Stimulated activated naive B cell treated with anti-CD40 and anti-IgM and Interleukin-4, amounts not matched to agents 10 μg/mL and 1 μg/mL and 100 μg/mL, for 72 hours (primary cell): ENCODE measurements around the gene ENAM.

ENCODE experiments used
- ATAC-seq, 2 donors: fragments of 150-1000 bp; cut with Tn5 transposase; replicated peaks; 2 replicates each; pipeline ENCODE4 v1.10.0; 2021; ENCODE audit warnings: moderate library complexity in 1 of 2
- DNase-seq: peaks from one replicate; pipeline ENCODE4 v3.0.0; 2021
- H3K27ac Mint-ChIP-seq: one replicate; pipeline ENCODE4 v1.8.0; 2022; ENCODE audit warnings: mild to moderate bottlenecking, mixed read lengths
- H3K27me3 Mint-ChIP-seq, 2 donors: one replicate each; pipeline ENCODE4 v1.8.0; 2022; ENCODE audit warnings: mixed read lengths in 2 of 2
- H3K36me3 Mint-ChIP-seq, 2 donors: one replicate each; pipeline ENCODE4 v1.8.0; 2022; ENCODE audit warnings: mixed read lengths in 2 of 2, mild to moderate bottlenecking in 1 of 2
- H3K4me1 Mint-ChIP-seq, 2 donors: one replicate each; pipeline ENCODE4 v1.8.0; 2022; ENCODE audit warnings: mixed read lengths in 2 of 2, mild to moderate bottlenecking in 1 of 2
- H3K4me3 Mint-ChIP-seq, 2 donors: one replicate each; pipeline ENCODE4 v1.8.0; 2022; ENCODE audit warnings: mild to moderate bottlenecking in 2 of 2, mixed read lengths in 2 of 2, moderate library complexity in 1 of 2
- H3K9me3 Mint-ChIP-seq, 2 donors: one replicate each; pipeline ENCODE4 v1.8.0; 2022; ENCODE audit warnings: mixed read lengths in 2 of 2, mild to moderate bottlenecking in 1 of 2

ENAM gene, protein sequence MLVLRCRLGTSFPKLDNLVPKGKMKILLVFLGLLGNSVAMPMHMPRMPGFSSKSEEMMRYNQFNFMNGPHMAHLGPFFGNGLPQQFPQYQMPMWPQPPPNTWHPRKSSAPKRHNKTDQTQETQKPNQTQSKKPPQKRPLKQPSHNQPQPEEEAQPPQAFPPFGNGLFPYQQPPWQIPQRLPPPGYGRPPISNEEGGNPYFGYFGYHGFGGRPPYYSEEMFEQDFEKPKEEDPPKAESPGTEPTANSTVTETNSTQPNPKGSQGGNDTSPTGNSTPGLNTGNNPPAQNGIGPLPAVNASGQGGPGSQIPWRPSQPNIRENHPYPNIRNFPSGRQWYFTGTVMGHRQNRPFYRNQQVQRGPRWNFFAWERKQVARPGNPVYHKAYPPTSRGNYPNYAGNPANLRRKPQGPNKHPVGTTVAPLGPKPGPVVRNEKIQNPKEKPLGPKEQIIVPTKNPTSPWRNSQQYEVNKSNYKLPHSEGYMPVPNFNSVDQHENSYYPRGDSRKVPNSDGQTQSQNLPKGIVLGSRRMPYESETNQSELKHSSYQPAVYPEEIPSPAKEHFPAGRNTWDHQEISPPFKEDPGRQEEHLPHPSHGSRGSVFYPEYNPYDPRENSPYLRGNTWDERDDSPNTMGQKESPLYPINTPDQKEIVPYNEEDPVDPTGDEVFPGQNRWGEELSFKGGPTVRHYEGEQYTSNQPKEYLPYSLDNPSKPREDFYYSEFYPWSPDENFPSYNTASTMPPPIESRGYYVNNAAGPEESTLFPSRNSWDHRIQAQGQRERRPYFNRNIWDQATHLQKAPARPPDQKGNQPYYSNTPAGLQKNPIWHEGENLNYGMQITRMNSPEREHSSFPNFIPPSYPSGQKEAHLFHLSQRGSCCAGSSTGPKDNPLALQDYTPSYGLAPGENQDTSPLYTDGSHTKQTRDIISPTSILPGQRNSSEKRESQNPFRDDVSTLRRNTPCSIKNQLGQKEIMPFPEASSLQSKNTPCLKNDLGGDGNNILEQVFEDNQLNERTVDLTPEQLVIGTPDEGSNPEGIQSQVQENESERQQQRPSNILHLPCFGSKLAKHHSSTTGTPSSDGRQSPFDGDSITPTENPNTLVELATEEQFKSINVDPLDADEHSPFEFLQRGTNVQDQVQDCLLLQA

DNA sequence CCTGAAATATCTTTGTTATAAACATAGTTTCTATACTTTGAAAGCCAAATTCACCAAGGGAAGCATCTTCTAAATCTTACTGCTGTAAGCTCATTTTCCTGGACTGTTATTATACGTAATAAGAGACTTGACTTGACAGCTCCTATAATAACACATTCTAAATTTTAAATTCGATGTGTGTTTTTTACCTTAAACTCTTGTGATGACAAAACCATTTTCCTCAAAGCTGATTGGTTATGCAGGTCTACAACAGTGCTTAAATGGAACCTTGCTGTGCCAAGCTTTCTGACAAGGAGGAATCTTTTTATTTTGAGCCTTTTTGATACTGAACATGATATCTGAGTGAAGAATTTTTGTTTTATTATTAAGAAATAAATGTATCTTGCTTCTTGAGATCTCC is at the start of gene ENAM:
Gene ENAM, plus strand, starts transcription at position 301 of the 400 bp plus-strand sequence. CDS start 757 bp downstream, outside the sequence.
- Mint-ChIP-seq H3K27me3 (no peaks in the 10 kb centered on the region), H3K27ac (no peak within 1 kb of the TSS), H3K36me3 (no peaks in the 10 kb centered on the region), H3K4me3 (no peak within 1 kb of the TSS), H3K9me3 (peaks cover 0 to under 1% of the 10 kb centered on the region in 2 donors), H3K4me1 (peaks cover 0 to 2% of the 10 kb centered on the region in 2 donors)
- ATAC-seq (no peak), DNase-seq (no peak)

DNA sequence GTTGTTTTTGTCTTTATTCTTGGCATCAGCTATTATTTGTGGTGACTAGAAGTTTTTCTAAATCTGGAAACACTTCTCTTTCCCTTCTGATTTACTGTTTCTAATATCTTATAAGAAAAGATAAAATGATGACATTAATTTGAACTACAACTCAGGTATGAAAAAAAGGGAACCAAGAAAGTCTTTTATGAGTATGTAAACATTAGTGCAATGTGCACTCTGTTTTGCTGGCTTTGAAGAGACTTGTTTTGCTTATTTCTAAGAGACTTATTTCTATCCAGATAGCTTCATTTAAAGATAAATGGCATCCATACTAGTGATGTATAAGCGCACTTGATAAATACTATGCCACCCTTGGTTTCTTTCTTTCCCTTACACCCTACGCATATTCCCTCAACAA is 46.6 kb upstream of the ENAM start:
- Mint-ChIP-seq H3K9me3 (peaks cover 1 to 5% of the 10 kb centered on the region in 2 donors), H3K27ac (no peak overlapping the region), H3K36me3 (peaks cover 0 to 2% of the 10 kb centered on the region in 2 donors), H3K4me3 (no peak overlapping the region), H3K27me3 (peaks cover 4 to 6% of the 10 kb centered on the region in 2 donors), H3K4me1 (no peaks in the 10 kb centered on the region)
- DNase-seq (no peak), ATAC-seq (no peak)

DNA sequence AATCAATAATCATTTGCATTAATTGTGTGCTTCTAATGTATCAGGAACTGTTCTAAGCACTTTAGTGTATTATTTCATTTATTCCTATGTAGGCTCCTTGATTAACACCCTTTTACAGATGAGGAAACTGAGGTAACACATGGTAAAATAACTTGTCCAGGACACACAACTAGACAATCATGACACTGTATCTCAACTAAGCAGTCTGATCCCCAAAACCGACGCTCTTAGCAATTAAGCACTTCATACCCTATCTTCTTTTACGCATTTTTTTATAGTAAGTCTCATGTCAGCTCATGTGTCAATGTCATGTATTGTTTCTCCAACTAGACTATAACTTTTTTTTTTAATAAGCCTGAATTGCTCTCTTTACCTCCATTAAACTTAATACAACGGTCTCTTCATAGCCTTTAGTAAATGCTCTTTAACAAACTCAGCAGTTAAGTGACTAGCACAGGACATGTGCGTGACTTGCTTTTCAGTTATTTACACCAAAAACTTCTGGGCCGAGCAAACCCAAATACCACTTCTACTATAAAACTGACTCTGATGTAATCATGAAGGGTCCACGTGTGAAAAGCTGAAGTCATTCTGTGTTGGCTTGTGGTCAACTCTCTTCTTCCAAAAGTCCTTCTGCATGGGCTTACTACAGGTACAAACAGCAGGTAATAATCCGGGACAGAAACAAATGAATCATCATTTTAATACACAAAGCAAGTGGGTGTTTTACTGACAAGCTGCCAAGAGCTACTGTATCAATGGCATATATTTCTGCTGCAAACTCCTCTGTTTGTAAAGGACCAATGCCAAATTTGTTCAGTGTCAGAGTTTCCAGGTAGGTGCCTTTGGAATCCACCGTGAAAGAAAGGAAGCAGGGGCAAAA is 44.4 kb upstream of the ENAM start:
- H3K4me1 Mint-ChIP-seq, result no peaks in the 10 kb centered on the region

DNA sequence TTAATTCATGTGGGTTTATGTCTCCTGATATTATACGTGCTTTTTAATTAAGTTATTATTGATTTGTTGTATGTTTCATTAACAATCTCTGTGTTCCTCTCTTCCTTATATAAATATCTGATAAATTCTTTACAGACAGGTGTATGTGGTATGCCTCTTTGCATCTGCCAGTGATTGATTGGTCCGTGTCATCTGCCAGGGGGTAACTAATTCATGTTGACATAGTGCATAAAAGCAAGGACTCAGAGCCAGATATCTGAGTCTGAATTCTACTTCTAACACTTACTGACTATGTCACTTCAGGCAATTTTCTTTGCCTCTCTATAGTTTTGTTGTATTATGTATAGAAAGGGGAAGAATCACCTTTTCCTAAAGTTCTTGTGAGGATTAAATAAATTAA is 41.7 kb upstream of the ENAM start:
- Mint-ChIP-seq H3K9me3 (no peaks in the 10 kb centered on the region), H3K4me1 (peaks cover 9 to 15% of the 10 kb centered on the region in 2 donors), H3K27me3 (peaks cover 0 to 6% of the 10 kb centered on the region in 2 donors), H3K36me3 (no peaks in the 10 kb centered on the region), H3K27ac (no peak overlapping the region), H3K4me3 (no peak overlapping the region)
- DNase-seq (no peak), ATAC-seq (no peak)

More for the DNA sequence above, 44.4 kb upstream of the ENAM start:
- Mint-ChIP-seq H3K36me3 (no peaks in the 10 kb centered on the region), H3K4me3 (no peak overlapping the region), H3K27ac (no peak overlapping the region), H3K9me3 (no peaks in the 10 kb centered on the region), H3K27me3 (peaks cover 0 to 6% of the 10 kb centered on the region in 2 donors)
- ATAC-seq (no peak), DNase-seq (no peak)

DNA sequence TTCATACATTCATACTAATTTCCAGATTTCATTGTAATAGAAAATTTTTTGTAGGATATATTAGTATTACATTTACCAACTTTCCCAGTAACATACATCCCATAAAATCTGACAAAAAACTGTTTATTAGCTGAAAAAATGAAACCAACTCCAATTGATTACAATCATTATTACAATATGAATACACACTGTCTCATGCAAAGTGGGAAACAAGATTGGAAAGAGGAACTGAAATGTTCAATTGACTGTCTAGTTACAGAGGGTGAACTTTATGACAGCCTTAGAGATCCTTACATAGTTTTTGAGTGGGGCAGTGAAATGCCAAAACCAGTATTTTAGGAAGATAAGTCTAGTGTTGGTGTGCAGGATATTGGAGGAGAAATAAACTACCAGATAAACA is 38.8 kb upstream of the ENAM start:
- H3K27ac Mint-ChIP-seq, result no peak overlapping the region
- DNase-seq, result no peak
- peaks cover 0 to 4% of the 10 kb centered on the region in 2 donors for H3K27me3 Mint-ChIP-seq
- no peaks in the 10 kb centered on the region for H3K36me3 Mint-ChIP-seq
- ATAC-seq, result peak; percentile 100
- no peak overlapping the region for H3K4me3 Mint-ChIP-seq
- H3K4me1 Mint-ChIP-seq, result peaks cover 9 to 15% of the 10 kb centered on the region in 2 donors
- no peaks in the 10 kb centered on the region for H3K9me3 Mint-ChIP-seq

DNA sequence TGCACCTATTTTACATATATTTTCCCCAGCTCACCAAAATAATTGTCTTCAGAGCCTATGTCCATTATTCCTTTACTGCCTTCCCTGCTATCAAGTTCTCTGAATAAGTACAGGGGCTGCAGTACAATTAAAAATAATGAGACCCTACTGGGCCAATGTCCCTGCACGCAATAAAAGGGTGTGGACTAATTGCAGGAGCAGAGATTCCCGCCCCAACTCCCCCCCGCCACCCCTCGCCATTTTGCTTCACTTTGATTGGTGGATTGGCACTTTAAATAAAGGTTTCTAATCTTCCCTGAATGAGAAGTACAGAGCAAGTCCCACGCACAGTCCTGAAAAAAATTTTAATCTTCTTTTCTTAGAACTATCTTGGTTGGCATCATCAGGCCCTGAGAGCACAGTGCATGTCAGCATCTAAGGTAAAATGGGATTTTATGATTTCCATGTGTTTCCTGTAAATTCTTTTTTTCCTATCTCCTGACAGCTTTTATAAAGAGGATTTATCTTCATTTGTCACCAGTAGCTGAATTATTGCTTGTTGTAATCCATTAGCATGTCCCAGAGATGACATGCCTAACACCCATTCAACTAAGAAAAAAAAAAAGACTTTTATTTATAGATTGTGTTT is 36.5 kb upstream of the ENAM start, which contains the start of gene AMBN:
Gene AMBN, plus strand, starts transcription at position 302 of the 628 bp plus-strand sequence. Its CDS starts 103 bp downstream, at position 405.
- DNase-seq, result no peak
- Mint-ChIP-seq H3K4me3 (no peak within 1 kb of the TSS), H3K27ac (no peak within 1 kb of the TSS), H3K36me3 (no peaks in the 10 kb centered on the region), H3K4me1 (peaks cover 9 to 15% of the 10 kb centered on the region in 2 donors), H3K27me3 (peaks cover 0 to 8% of the 10 kb centered on the region in 2 donors), H3K9me3 (no peaks in the 10 kb centered on the region)
- no peak for ATAC-seq

DNA sequence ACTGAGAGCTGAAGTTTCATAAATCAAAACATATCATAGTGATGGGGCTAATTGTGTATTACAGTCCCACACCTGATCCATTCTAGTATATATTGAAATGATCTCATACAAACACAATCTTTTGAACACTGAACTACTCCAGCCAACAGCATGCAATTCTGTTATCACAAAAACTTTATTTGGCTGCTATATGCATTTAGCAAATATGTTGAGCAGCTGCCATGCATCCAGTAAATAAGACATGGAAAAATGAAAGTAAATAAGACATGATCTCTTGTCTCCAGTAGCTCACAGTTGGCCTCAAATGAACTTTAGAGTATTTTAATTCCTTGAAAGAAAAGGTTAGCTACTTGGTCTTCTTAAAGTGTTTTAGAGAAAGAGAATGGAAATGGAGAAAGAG is 34.3 kb upstream of the ENAM start:
- no peaks in the 10 kb centered on the region for H3K36me3 Mint-ChIP-seq
- DNase-seq (no peak), ATAC-seq (no peak)
- no peak overlapping the region for H3K27ac Mint-ChIP-seq
- no peaks in the 10 kb centered on the region for H3K9me3 Mint-ChIP-seq
- H3K27me3 Mint-ChIP-seq, result peaks cover 0 to 8% of the 10 kb centered on the region in 2 donors
- H3K4me3 Mint-ChIP-seq, result no peak overlapping the region
- peaks cover 9 to 15% of the 10 kb centered on the region in 2 donors for H3K4me1 Mint-ChIP-seq

DNA sequence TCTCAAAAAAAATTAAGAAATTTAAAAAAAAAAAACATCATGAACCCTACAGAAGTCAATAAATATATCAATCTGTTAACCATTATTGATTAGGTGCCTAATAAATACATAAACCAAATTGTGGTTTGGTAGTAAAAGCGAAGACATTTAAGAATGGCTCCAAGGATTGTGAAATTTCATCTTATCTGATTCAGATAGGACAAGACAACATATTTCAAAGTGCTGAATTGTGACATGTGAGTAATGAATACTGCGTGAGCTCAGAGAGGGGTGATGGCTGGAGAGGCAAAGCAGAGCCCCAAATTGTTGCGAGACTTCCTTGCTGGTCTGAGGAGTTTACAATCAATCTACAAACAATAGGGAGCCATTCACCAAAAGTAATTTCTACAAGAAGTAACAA is 28.2 kb upstream of the ENAM start:
- ATAC-seq (no peak), DNase-seq (no peak)
- H3K27ac Mint-ChIP-seq, result no peak overlapping the region
- no peaks in the 10 kb centered on the region for H3K27me3 Mint-ChIP-seq
- no peaks in the 10 kb centered on the region for H3K36me3 Mint-ChIP-seq
- no peaks in the 10 kb centered on the region for H3K9me3 Mint-ChIP-seq
- peaks cover 2 to 5% of the 10 kb centered on the region in 2 donors for H3K4me1 Mint-ChIP-seq
- H3K4me3 Mint-ChIP-seq, result no peak overlapping the region

DNA sequence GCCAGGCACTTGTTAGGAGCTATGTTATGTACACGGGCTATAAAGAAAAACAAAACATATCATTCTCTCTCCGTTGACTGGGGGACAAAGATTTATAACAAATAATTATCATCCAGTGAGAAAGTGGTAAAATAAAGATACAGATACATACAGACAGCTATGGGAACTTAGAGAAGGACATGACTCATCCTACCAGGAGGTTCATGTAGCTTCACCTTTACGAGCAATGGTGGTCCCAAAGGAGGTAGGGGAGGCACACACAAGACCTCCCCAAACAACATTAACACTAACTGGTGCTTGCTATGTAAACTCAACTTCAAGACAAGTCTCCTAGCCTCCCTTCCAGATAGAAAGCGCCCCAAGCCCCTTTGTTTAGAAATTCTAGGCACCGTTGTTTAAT is 27.6 kb upstream of the ENAM start:
- Mint-ChIP-seq H3K9me3 (no peaks in the 10 kb centered on the region), H3K36me3 (no peaks in the 10 kb centered on the region), H3K27me3 (no peaks in the 10 kb centered on the region), H3K4me1 (peaks cover 2 to 5% of the 10 kb centered on the region in 2 donors), H3K4me3 (no peak overlapping the region), H3K27ac (no peak overlapping the region)
- ATAC-seq, result no peak
- DNase-seq, result no peak

DNA sequence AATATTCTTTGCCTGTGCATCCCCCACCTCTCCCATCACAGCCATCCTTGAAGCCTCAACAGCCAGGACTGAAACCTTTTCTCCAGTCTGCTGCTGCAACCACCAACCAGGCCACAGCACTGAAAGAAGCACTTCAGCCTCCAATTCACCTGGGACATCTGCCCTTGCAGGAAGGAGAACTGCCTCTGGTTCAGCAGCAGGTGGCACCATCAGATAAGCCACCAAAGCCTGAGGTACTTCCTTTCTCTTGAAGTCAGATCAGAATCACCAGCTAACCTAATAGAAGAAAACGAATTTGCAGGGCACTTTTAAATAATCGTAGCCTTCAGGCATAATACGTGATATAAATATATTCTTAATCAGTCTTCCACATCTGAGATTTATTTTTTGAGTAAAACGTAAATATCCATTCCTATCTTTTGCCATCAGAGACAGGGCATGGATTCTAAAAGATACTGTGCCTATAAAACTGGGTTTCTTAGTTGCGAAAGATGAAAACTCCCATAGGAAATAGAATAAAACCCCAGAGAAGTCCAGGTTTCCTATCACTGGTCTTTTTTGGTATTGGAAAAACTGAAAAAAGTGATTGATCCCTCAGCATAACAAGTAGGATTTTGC is 27.0 kb upstream of the ENAM start:
- peaks cover 2 to 5% of the 10 kb centered on the region in 2 donors for H3K4me1 Mint-ChIP-seq
- no peaks in the 10 kb centered on the region for H3K9me3 Mint-ChIP-seq
- H3K4me3 Mint-ChIP-seq, result no peak overlapping the region
- ATAC-seq, result peak; percentile 100
- no peaks in the 10 kb centered on the region for H3K36me3 Mint-ChIP-seq
- H3K27me3 Mint-ChIP-seq, result no peaks in the 10 kb centered on the region
- DNase-seq, result peak; percentile 64
- no peak overlapping the region for H3K27ac Mint-ChIP-seq

DNA sequence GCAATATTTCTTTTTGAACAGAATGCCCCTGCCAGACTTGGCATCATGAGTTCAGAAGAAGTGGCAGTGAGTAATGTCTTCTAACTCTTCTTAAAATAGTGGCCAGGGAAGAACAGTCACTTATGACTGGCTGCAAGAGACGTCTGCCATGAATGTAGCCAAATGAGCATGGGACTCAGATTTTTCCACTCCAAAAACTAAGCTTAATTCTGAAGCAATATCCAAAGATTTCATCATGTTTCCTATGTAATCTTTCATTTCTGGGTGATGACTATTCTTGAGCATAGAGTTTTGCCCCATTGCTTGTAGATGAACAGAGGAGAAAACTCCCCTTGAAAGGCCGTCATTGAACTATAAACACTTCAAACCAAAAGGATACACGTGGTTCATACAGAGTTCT is 24.7 kb upstream of the ENAM start:
- ATAC-seq (no peak), DNase-seq (no peak)
- peaks cover 2 to 5% of the 10 kb centered on the region in 2 donors for H3K4me1 Mint-ChIP-seq
- H3K4me3 Mint-ChIP-seq, result no peak overlapping the region
- no peaks in the 10 kb centered on the region for H3K27me3 Mint-ChIP-seq
- no peaks in the 10 kb centered on the region for H3K36me3 Mint-ChIP-seq
- H3K9me3 Mint-ChIP-seq, result no peaks in the 10 kb centered on the region
- H3K27ac Mint-ChIP-seq, result no peak overlapping the region

DNA sequence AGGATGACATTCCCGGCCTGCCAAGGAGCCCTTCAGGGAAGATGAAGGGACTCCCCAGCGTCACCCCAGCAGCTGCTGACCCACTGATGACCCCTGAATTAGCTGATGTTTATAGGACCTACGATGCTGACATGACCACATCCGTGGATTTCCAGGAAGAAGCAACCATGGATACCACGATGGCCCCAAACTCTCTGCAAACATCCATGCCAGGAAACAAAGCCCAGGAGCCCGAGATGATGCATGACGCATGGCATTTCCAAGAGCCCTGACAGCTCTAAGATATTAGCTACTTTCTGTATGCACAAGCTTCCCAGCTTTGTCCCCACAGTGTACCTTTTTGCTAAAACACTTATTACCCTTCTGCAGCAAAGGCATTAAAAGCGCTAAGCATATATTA is 22.1 kb upstream of the ENAM start:
- no peak for DNase-seq
- ATAC-seq, result no peak
- Mint-ChIP-seq H3K36me3 (no peaks in the 10 kb centered on the region), H3K27ac (no peak overlapping the region), H3K27me3 (no peaks in the 10 kb centered on the region), H3K4me3 (no peak overlapping the region), H3K9me3 (no peaks in the 10 kb centered on the region), H3K4me1 (peaks cover 0 to under 1% of the 10 kb centered on the region in 2 donors)
